T-helper 9 cell (primary cell): ENCODE results near the gene PRELP.

ENCODE experiments used
- DNase-seq: peaks from one replicate; pipeline ENCODE4 v3.0.0-alpha.2; 2020

The PRELP gene

DNA sequence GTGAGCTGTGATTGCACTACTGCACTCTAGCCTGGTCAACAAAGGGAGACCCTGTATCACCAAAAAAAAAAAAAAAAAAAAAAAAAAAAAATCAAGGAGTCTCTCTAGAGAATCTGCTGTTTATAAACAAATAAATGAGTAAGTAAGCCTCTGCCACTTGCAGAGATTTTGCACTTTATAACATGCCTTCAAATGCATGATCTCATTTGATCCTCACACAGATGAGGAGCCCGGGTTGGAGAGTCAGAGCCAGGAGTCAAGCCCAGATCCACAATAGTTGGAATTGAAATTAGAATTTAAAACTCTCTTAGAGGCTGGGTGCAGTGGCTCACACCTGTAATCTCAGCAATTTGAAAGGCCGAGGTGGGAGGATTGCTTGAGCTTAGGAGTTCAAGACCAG is 4.0 kb downstream of the PRELP start:
- DNase-seq: no peak

- DNase-seq: no peak
Observed at GRCh38 chr1:203480084-203480483, 4.5 kb downstream of the PRELP start.

- peak; percentile 49 for DNase-seq
Observed at GRCh38 chr1:203480525-203481084, 5.0 kb downstream of the PRELP start.

DNA sequence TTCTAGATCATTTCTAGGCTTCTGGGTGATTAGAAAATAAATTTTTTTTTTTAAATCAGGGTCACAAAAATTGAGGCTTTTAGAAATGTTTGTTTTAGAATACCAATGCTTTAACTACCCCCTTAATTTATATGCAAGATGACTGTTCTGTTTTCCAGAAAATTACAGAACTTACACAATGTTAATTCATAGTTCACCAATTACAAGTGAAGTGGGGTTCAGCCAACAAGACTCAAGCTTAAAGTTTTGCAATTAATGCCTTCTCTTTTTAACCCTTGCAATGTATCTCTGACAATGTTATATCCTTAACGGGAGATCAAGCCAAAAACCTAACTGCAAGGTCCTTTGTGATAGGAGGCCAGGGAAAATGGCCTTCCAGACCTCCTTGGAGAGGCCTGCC is 5.6 kb downstream of the PRELP start:
- no peak for DNase-seq

DNA sequence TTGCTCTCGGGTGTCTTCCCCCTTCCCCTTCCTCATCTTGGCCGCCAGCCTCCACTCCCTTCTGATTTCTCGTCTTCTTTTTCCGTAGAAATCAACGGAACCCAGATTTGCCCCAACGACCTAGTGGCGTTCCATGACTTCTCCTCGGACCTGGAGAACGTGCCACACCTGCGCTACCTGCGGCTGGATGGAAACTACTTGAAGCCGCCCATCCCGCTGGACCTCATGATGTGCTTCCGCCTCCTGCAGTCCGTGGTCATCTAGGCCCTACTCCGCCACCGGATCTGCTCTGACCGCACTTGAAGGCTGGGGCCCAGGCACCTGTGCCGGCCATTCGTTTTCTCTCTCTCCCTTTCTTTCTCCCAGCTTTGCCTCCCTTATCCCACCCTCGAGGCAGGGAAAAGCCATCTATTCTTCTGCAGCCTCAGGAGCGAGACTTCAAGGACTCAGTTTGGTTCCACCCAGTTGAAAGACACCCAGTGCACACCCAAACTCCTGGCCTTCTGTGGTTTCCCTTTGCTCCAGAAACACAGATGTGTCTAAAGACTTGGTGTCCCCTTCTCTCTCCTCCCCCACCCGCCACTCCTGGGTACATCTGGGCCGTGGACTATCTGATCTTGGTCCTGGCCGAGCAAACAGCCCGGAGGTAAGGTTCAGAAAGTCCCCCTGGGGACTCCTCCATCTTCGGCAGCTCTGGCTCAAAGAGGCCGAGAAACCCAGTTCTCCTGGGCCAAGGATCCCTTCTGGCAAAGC is 11.2 kb downstream of the PRELP start:
- DNase-seq: no peak

GRCh38 chr1:203488539-203488938 is 12.9 kb downstream of the PRELP start:
- no peak for DNase-seq

DNA sequence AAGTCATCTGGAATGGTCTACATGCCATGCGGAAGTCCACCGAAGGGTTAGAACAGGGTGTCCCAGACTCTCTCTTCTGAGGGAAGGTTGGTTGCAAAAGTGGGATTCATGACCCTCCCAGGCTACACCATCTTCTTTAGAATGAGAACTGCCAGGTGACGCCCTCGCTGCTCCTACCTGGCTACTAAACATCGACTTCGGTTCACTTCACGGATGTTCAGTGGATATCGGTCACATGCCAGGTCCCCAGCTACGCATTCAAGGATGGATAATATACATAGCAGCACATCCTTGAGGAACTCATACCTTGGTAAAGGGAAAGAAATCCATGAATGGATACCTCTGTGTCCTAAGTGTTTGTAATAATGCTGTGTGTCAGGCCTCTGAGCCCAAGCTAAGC is 15.0 kb downstream of the PRELP start:
- DNase-seq: no peak

DNA sequence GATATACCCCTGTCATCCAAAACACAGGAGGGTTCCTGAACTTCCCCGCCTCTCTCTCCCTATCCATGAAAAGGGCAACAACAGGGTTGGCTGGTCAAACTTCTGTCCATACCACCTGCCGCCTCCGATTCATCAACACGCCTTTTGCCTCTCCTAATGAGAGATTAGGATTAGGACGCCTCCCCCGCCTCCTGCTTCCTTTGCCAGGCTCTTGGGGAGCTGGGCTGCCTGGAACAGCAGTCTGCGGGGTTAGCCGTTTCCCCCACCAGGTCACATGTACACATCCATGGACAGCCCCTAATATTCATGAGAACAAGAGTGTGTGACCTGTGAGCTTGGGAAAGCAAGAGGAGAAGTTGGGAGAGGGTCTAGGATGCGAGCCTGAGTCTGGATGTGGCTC is 16.1 kb downstream of the PRELP start:
- DNase-seq: no peak

GRCh38 chr1:203492082-203492747 is 16.6 kb downstream of the PRELP start:
- no peak for DNase-seq

- no peak for DNase-seq
Observed at GRCh38 chr1:203492748-203493130, 17.1 kb downstream of the PRELP start.

- DNase-seq: no peak
Observed at GRCh38 chr1:203493901-203494300, 18.3 kb downstream of the PRELP start, which contains the start of gene OPTC. Gene OPTC (plus strand): TSS chr1:203494153. CDS start chr1:203496006, 1,853 bp downstream.

DNA sequence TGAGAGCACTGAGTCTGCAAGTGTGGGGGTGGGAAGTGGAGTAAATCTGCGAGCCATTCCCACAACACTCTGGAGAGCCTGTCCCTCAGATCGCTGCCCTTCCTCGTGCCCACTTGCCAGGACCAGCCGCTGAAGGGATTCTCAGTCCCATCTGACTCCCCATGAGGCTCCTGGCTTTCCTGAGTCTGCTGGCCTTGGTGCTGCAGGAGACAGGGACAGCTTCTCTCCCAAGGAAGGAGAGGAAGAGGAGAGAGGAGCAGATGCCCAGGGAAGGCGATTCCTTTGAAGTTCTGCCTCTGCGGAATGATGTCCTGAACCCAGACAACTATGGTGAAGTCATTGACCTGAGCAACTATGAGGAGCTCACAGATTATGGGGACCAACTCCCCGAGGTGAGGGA is 20.2 kb downstream of the PRELP start:
- no peak for DNase-seq

- DNase-seq: no peak
Observed at GRCh38 chr1:203497269-203497777, 21.7 kb downstream of the PRELP start.

GRCh38 chr1:203499643-203500278 is 24.2 kb downstream of the PRELP start:
- no peak for DNase-seq

DNA sequence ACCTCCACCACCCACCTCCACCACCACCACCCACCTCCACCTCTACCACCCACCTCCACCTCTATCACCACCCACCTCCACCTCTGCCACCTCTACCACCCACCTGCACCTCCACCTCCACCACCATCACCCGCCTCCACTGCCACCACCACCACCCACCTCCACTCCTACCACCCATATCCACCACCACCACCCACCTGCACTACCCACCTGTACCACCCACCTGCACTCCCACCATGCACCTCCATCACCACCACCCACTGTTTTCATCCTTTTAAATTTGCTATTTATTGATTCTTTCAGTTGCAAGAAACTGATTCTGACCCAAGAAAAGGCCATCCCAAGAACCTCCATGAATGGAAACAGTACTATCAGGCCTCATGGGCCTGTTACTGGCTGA is 24.7 kb downstream of the PRELP start:
- no peak for DNase-seq

DNA sequence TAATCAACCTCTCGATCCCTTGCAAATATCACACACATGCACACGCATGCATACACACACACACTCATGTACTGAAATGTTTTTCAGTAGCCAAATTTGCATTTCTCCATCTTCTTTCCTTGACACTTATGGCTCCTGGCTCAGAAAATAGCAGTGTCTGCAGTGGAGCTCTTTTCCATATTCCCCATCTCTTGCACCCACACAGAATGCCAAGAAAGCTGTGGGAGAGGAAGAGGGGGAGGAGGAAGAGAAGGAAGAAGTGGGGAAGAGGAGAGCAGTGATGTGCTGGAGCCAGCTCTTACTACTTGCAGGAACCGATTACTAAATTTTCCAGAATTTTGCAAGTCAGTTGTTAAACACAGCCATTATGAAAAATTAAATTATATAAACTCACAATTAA is 28.2 kb downstream of the PRELP start:
- DNase-seq: no peak

- peak; percentile 74 for DNase-seq
Observed at GRCh38 chr1:203504400-203505250, 29.0 kb downstream of the PRELP start.

DNA sequence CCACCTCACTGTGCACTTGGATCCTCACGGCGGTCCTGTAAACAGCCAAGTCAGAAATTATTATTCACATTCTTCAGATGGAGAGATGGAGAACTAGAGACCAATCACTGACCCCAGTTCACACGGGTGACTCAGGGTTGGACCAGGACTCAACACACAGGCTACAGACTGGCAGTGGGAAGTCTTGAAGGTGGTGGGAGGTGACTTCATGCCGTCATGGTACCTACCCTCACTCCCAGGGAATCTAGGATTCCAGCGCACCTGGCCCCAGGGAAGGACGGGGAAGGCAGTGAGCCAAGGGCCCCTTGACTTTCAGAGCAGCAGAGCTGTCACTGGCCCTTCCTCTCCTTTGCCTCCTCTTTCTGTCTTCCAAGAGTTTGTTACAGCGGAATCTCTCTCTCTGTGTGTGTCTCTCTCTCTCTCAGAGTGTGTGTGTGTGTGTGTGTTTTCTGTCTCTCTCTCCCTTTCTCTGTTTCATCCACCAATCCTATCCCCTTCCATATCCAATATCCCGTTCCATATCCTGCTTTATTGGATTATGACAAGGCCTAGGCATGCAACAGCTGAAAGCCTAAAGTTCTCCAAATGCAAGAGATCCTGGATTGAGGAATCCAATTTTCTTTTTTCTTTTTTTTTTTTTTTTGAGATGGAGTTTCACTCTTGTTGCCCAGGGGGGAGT is 30.1 kb downstream of the PRELP start:
- no peak for DNase-seq

- DNase-seq: no peak
Observed at GRCh38 chr1:203506858-203507626, 31.4 kb downstream of the PRELP start.

DNA sequence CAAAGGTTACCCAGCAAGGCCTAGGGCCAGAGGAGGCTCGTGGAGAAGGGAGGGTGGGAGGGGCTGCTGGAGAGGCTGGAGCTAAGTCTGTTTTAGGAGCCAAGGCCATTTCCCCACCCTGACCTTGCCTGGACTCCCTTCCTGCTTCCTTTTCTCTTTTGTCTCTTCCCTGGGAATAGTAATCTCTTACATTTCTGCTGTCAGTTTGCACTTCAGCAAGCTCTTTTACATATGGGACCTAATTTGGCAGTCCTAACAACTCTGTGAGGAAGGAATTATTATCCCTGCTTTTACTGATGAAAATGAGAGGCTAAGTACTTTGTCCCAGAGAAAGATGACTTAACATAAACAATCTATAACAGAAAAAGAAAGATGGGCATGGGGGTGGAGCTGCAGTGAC is 32.2 kb downstream of the PRELP start:
- DNase-seq: no peak

DNA sequence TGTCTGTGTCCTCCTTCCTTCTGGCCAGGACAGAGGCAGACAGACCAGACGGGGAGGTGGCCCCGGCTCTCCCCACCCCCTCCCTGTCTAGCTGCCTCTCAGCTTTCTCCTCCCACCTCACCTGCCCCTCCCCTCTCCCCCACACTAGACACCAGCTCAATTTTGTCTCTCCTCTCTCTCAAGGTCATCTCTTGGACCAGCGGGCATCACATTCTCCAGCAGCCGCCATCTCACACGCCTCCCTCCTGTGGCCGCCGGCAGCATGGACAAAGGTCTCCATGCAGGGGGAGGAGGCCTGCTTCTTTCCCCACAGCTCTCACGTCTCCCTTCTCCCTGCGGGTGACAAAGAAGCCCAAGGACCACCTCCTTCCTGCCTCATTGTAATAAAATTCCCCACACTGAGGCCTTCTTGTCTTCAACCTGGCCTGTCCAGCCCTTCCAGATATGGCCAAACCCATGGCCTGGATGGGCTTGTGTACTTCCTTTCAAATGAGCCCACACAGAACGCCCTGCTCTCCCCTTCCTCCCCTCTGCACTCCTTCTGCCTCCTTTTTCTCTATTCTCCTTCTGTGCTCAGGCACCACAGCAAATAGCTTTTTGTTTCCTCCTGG is 33.0 kb downstream of the PRELP start:
- no peak for DNase-seq
